HG03558 (cell line): ENCODE measurements around the gene AQP3.
"Not testable (repeated sequence)": the region's sequence is repeated elsewhere in the genome, so short reads cannot be mapped to it uniquely, and the experiment has no call there.

ENCODE experiments used
- ATAC-seq: cut with Tn5 transposase; IDR thresholded peaks from one replicate; pipeline ENCODE4 v1.9.1; 2021; ENCODE audit warnings: moderate number of reproducible peaks; ENCODE audit not compliant: unreplicated experiment; ENCODE audit errors: extremely low read depth

Gene AQP3

DNA sequence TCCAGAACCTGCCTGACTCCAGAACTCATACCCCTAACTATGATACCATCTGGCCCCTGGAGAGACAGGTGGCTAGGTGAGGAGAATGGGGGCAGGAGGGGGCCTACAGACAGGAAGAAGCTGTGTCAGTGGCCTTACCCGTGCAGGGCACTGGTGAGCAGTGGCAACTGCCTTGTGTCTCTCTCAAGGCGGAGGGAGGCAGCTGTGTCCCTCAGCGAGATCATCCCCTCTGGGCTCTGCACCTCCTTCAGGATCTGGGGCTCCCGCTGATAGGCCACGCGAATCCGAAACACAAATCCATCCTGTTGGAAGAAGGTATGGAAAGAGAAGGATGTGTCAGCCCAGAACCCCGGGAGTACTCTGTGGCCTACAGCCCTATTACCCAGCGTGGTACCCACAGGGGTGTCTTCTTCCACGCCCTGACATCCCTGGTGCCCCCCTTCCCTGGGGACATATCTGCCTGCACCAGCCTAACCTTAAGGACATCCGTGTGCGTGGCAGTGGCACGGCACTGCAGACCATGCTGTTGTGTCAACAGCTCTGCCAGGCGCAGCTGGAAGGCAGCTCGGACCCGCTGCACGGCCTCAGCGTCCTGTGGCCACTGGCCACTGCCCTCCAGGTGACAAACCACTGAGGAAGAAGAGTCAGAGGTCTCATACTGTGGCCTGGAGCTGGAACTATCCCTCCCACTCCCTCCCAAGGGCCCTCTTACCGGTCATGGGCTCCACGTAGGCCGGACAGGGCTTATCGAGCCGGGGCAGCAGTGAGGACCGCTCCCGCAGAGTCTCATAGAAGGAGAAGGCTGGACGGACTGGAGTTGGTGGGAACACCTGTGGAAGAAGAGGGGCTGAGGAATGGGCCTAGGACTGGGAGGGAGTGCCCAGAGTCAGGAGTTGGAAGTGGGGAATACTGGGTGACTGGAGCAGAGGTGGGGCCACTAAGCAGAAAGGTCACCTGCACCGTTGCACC, 18.5 kb upstream of the AQP3 start:
- ATAC-seq, result no peak

DNA sequence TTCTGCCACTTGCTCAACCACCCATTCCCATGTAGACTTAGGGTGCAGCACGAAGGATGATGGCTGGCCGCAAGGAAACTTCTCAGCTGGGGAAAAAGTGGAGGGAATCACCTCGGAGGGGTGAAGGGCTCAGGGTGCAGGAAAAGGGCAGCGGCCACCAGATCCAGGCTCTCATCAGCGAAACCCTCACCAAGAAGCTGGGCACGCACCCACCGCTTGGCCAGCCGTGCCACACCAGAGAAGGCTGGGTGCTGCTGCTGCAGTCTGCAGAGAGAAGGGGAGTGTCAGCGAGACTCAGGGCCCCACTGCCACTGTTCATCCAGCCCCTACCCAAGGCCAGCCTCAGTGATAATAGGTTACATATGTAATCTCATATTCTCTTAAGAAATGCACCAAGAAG, 17.7 kb upstream of the AQP3 start:
- no peak for ATAC-seq

DNA sequence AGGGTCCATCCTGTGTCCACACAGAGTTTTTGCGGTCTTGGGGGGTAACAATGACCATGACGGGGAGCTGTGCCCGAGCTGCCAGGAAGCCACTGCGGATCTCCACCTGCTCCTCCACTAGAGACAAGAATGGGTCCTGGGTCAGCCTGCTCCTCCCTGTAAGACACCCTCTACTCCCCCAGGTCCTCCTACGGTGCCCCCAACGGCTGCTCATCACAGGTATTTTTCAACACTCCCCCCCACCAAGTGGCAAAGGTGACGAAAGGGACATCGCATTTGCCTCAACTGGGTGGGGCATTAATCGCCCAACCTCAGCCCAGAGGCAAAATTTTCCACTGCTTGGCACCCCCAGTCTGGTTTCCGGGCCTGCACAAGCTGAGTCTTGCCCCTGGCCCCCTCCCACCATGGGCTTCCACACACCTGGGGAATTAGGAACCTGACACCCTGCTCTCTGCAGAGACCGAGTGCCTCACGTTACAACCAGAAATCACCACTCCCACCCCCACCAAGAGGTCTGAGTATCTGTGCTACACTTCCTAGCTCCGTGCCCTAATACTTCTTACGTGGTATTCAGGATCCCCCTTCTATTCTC, 16.7 kb upstream of the AQP3 start:
- no peak for ATAC-seq

DNA sequence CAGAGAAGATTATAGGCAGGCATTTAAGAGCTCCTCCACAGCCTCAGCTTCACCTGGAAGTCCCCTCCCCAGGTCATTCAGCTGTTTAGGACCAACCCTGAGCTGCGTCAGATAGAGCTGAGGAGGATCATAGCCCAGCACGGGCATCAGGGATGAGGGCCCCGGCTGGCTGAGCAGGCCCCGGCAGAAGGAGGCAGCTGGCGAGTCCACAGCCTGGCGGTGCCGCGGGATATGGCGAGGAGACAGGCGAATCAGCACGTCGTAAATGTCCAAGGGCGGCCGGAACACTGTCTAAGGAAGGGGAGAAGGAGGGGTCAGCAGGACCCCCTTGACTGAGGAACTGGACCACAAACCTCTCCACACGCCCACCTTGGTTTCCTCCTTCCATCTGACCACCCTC, 15.8 kb upstream of the AQP3 start:
- no peak for ATAC-seq

DNA sequence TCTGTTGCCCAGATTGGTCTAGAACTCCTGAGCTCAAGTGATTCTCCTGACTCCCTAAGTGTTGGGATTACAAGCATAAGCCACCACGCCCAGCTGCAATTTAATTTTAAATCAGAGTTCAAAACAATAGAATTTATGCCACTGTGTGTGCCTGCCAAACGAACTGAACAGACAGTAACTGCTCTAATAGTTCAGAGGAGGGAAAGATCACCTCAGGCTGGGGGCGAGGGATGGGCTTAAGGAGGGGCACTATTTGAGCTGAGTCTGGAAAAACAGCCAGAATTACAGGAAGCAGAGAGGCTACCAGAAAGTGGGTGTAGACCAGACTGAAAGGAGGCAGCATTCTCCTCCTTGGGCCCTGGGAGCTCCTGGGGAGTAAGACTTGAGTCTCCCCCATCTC, 14.1 kb upstream of the AQP3 start:
- ATAC-seq, result no peak

DNA sequence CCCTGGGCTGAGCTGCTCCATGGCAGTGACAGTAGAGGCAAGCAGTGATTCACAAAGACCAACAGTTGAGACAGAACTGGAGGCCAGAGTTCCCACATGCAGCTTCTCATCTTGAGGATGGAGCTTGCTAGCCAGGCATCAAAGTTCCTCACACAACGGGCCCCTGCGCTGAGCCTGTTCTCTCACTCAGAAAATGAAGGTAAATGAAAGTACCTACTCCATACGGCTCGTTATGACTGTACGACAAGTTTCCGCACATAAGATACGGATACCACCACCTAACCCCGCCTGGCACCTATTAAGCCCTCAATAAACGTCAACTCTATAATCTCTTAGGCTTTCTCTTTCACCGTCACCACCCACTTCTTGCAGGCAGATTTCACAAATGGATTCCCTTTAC, 13.5 kb upstream of the AQP3 start:
- no peak for ATAC-seq

DNA sequence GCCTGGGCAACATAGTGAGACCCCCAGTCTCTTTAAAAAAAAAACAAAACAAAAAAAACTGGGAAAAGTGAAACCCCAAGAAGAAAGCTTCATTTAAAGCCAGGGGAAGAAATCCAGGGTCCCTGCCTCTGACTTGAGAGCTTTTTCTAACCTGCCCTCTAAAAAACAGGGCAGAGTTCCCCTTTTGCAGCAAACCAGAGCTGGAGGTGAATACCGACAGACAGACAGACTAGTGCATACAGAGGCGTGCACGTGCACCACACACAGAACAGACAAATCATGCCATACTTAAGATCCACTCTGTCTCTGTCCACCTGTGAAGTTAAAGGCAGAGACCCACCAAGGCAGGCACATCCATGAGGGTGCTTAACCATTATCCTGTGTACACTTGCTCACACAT, 11.7 kb upstream of the AQP3 start:
- ATAC-seq, result no peak

DNA sequence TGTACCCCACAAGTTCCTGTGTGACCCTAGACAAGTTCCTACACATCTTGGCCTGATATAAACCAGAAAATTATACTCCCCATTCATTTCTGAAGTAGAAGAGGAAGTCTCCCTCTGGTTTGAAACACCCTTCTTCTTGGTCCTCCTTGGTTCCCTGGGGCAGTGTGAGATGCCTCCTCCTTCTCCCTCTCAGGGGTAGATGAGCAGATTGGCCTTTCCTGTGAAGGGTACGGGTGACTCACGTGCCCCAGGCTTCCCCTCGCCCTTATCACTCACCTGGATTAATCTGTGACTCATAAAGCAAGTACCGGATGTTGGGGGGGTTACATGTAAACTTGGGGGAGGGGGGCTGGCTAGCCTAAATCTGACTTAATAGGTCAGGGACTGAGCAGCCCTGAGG, 11.1 kb upstream of the AQP3 start:
- no peak for ATAC-seq

DNA sequence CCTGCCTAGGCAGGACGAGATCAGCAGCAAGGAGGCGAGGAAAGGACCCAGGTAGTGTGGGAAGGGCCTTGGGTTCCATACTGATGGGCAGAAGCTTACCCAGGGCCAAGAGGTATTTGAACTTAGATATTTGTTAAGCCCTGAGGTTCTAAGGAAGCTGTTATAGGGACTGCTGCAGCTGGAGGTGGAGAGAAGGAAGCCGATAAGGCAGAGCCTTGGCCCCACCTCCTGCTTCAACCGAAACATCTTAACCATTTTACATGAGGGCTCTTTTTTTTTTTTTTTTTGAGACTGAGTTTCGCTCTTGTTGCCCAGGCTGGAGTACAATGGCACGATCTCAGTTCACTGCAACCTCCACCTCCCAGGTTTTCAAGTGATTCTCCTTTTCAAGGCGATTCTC, 8.6 kb upstream of the AQP3 start:
- no peak for ATAC-seq

DNA sequence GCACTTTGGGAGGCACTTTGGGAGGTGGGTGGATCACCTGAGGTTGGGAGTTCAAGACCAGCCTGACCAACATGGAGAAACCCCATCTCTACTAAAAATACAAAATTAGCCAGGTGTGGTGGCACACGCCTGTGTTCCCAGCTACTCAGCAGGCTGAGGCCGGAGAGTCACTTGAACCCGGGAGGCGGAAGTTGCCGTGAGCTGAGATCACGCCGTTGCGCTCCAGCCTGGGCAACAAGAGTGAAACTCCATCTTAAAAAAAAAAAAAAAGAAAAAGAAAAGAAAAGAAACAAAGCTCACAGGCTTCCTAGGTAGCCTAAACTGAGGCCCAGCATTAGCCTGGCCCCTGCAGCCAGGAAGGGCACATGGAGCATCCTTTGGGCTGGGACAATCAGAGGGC, 8.1 kb upstream of the AQP3 start:
- ATAC-seq, result not testable (repeated sequence)

DNA sequence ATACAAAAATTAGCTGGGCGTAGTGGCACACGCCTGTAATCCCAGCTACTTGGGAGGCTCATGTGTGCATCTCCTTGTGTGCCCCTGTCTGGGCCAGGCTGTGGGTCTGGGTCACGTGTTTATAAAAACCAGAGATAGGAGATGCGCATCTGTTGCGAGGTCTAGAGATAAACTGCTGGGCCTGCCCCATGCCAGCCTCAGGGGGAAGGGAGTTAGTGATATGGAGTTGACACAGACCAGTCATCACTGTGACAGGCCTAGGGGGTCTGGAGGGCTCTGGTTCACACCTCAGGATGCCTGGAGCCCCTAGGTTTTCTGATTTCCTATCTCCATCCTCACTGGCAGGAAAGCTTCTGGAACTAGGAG, 7.3 kb upstream of the AQP3 start:
- ATAC-seq, result not testable (repeated sequence)

DNA sequence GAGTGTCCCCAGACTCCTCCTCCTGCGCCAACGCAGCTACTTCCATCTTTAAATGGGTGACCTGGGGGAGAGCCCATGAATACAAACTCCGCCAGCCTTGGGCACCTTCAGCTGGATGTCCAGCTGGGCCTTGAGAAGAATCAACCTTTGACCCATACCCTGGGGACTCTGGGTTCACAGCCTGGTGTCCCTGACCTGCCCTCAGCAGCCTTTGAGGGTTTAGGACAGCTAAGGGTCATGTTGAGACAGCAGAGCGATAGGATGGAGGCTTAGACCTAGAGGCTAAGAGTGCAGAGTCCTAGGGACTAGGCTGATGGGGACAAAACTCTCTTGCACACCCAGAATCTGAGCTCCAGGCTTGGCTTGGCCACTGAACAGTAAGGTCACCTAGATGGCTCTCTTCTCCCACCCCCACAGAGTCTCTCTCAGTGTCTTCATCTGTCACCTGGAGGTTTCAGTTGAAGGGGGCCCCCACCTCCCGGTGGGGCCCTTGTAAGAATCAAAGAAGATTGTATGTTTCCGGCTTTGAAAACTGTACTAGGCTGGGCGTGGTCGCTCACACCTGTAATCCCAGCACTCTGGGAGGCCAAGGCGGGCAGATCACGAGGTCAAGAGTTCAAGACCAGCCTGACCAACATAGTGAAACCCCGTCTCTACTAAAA, 6.7 kb upstream of the AQP3 start:
- no peak for ATAC-seq

DNA sequence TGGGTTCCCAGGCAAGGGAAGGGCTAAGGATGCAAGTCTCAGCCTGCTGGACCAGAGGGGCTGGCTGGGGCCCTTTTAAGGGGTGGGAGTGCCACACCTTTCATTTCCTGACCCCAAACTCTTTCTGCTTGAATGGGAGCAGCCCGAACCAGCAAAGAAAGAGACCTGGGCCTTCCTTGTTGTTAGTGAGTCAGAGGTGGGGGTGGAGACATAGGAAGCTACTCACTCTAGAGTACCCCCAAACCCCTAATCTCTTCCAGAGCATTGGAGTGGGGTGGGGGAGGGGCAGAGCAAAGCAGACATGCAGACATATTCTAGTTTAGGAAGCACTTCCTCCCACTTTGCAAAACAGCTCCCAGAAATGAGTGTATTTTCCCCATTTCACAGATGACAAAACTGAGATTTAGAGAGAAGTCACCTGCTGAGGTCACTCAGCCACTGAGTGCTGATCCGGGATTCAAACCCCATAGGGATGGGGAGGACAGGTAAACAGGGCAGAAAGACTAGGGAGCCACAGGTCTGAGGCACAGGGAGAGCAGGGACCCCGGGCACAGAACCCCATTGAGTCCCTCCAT, 6.0 kb upstream of the AQP3 start:
- no peak for ATAC-seq

DNA sequence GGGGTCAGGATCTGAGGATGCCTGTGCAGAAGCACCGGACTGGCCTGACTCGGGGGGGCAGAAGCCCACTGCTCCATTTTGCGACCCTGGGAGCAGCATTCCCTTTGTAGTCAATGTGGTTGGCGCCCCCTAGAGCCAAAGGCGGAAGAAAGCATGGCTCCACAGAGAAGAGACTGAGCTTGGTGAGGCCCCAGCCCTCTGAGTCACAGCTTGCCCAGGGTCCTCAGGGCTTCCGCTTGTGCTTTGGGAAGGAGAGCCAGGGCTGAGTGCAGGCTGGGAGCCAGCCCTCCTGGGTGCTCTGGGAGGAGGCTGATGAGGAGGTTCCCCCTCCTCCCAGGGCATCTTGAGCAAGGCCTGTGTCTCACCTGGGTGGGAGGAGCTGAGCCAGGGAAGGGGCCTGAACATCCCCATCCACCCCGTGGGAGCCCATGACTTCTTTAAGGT, 5.5 kb upstream of the AQP3 start:
- no peak for ATAC-seq

DNA sequence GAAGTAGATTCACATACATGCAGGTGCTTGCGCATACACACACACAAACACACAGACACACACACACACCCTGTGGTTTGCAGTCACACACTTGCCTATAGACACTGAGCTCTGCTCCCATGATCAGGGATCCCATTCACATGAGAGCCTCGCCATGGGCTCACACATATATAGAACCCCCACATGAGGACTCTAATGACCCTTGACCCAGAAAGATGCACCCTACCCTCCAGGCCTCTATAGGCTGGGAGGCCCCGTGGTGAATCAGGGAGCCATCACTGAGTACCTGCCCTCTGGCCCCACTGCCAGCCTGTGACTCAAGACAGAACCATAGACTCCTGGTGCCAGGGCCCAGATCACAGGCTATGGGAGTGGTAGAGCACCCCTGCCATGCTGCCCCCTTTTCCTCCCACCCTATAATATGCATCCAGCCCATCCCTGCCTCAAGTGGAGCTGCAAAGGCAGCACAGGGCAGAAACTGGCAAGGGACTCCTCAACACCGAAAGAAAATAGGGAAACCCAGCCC, 3.3 kb upstream of the AQP3 start:
- ATAC-seq, result no peak

DNA sequence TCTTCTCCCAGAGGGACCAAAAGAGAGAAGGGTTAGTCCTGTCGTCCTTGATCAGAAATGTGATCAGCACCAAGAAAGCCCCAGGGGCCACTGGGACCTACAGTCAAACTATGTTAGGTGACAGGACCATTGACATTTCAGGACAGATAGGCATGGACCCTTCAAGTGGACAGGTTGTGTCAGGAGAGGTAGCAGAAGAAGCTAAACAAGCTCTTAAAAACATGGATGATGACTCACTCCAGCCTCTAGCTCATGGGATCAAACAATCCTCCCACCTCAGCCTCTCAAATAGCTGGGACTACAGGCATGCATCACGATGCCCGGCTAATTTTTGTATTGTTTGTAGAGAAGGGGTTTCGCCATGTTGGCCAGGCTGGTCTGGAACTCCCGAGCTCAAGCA, 2.3 kb upstream of the AQP3 start:
- no peak for ATAC-seq

DNA sequence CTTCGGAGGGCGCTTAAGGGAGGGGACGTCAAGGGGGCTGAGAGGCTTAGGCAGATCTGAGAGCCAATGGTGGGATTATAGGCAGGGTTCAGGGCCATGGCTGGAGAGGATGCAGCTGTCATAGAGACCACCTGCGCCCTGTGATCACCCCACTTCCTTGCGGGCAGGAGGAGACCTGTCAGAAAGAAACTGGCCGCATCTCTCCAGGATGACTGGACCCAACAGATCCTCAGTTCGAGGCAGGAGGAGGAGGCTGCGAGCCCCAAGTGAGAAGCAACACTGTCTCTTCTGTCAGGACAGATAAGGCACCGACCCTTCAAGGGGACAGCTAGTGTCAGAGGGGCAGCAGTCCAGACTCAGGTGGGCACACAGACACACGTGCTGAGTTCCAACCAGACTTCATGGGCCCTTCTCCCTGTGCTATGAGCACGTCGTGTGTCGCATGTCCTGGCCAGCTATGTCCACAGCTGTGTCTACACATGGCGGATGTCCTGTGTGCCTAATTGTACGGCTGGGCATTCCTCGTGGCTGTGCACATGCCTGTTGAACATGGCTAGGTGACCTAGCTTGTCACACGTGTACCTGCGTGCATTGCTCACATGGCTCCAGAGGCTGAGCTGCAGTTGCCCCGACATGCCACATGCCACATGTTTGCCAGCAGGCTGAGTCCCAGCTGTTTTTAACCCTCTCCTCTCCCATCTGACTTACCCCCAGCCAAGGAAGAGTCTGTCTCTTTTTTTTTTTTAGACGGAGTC, 583 bp upstream of the AQP3 start:
- ATAC-seq, result no peak

DNA sequence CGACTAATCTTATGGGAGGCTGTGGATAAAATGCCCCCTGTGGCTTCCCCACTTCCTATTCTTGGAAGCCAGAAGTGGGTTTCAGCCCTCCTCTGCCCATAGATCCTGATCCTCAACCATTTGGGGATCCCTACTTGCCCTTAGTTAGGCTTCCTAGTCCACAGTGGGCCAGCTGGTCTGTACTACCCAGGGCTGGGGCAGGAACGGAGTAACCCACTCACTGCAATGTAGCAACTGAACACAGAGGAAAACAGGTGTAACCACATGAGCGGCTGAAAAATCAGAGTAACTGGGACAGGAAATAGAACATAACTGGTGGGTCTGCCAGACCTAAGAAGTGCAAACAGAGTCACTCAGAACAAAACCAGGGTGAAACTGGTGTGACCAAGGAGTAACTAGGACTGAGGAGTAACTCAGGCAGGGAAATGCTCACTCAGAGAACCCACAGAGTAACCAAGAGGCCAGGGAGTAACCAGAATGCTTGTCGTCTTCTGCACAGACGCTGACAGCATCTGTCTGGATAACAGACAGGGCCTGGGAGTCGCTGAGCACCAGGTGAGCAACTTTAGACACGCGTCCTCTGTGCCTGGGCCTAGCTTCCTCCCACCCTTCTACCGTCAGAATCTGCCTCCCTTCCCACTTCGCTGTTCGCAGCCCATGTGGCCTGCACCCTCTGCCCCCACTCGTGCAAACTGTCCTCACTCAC, 1.0 kb downstream of the AQP3 start:
- peak; percentile 94 for ATAC-seq

DNA sequence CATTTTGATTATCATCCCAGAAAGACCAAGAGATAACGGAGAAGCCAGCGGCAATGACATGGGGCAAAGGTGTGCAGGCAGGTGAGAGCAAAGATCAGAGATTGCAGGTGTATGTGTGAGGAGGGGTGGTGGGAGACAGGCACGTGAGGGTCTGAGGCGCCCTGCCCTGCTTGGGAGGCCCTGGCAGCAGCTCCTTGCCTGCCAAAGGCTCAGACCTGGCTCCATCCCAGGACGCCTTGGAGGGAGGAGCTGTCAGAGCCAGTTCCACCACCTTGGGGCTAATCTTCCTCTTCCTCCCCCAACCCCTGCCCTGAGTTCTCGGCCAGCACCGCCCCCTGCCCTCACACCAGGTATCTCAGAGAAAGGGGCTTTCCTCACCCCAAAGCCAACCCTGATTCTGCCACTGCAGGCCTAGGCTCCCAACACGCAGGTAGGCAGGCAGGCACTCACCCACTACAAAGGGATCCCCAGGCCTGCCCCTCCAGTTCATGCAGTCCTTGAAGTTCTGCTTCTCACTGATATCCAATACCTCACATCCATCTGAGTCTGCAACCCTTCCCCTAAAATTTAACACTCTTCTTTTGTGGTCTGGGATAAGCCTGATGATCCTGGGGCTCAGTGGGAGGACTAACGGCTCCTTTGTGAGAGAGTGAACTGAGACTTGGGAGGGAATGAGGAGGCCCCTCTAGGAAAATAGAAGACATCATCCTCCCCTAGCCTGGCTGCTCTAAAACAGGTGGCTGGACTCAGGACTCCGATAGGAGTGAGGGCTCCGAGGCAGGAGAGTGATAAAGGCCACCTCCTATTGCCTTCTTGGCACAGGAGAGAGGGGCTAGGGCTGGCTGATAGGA, 1.8 kb downstream of the AQP3 start:
- no peak for ATAC-seq
